IMR-90 (cell line): Measurements from ENCODE around the gene SDS. TPM values are rescaled to one million over a fixed set of nuclear protein-coding genes. Genes with fewer than 3 reads are reported as not detected.

Experiments
- ATAC-seq: fragments of 200-7000 bp; cut with Tn5 transposase; 2 replicates; pipeline ENCODE4 v1.9.1; 2020; ENCODE audit warnings: low read depth, mild to moderate bottlenecking, moderate library complexity
- BruUV-seq: library from RNA; stranded (reverse); fragments of 400-500 nt; replicated peaks from 2 replicates; lab custom pipeline; 2021; lab: Mats Ljungman, UMichigan
- CTCF ChIA-PET: fragments of 300-600 bp; formaldehyde crosslinking; extraction: SDS; loops from one replicate; lab custom pipeline; 2021; ENCODE audit warnings: antibody characterized with exemption; lab: Yijun Ruan, JAX
- POLR2A ChIA-PET: fragments of 300-600 bp; sonication (Branson Sonifier 250); formaldehyde crosslinking; loops from one replicate; lab custom pipeline; 2022; ENCODE audit warnings: antibody characterized with exemption; ENCODE audit not compliant: unreplicated experiment; lab: Charles Lee
- DNase-seq: peaks from one replicate; pipeline ENCODE4 v3.0.0; 2013
- H2AFZ ChIP-seq: replicated peaks from 2 replicates; pipeline ENCODE3; 2013; ENCODE audit warnings: low read length, mild to moderate bottlenecking; ENCODE audit not compliant: poor library complexity
- H2AK5ac ChIP-seq: 2 replicates; pipeline ENCODE4 v1.6.1; 2013; ENCODE audit warnings: low read depth, low read length, inconsistent platforms
- H2AK9ac ChIP-seq: replicated peaks from 2 replicates; pipeline ENCODE3; 2013; ENCODE audit warnings: mild to moderate bottlenecking, low read depth, low read length, moderate library complexity; ENCODE audit not compliant: poor library complexity
- H2BK120ac ChIP-seq: 2 replicates; pipeline ENCODE4 v1.6.1; 2013; ENCODE audit warnings: low read depth, low read length, inconsistent platforms
- H2BK15ac ChIP-seq: 3 replicates; pipeline ENCODE4 v1.6.1; 2013; ENCODE audit warnings: low read depth, low read length, inconsistent platforms
- H2BK20ac ChIP-seq: 2 replicates; pipeline ENCODE4 v1.6.1; 2013; ENCODE audit warnings: low read depth, mild to moderate bottlenecking, inconsistent platforms, low read length, moderate library complexity
- H2BK5ac ChIP-seq: 2 replicates; pipeline ENCODE4 v1.6.1; 2013; ENCODE audit warnings: mild to moderate bottlenecking, low read depth, low read length, inconsistent platforms; ENCODE audit not compliant: poor library complexity, severe bottlenecking
- H3K14ac ChIP-seq: replicated peaks from 2 replicates; pipeline ENCODE4 v1.6.1; 2013; ENCODE audit warnings: low read depth, low read length, inconsistent platforms
- H3K18ac ChIP-seq: 2 replicates; pipeline ENCODE4 v1.6.1; 2013; ENCODE audit warnings: low read depth, low read length, control low read depth
- H3K23ac ChIP-seq: 2 replicates; pipeline ENCODE4 v1.6.1; 2013; ENCODE audit warnings: low read depth, low read length, inconsistent platforms
- H3K27ac ChIP-seq: 2 replicates; pipeline ENCODE4 v1.5.1; 2013; ENCODE audit warnings: mild to moderate bottlenecking, control low read depth, low read length; ENCODE audit not compliant: insufficient read depth
- H3K27me3 ChIP-seq: 2 replicates; pipeline ENCODE4 v1.6.1; 2013; ENCODE audit warnings: low read length; ENCODE audit not compliant: control insufficient read depth, insufficient read depth
- H3K36me3 ChIP-seq: 2 replicates; pipeline ENCODE4 v1.6.1; 2013; ENCODE audit warnings: low read length, mixed read lengths; ENCODE audit not compliant: control insufficient read depth, insufficient read depth
- H3K4ac ChIP-seq: 2 replicates; pipeline ENCODE4 v1.6.1; 2013; ENCODE audit warnings: low read depth, low read length, inconsistent platforms
- H3K4me1 ChIP-seq: 2 replicates; pipeline ENCODE4 v1.6.1; 2013; ENCODE audit warnings: low read length, mixed read lengths; ENCODE audit not compliant: control insufficient read depth, insufficient read depth
- H3K4me2 ChIP-seq: 2 replicates; pipeline ENCODE4 v1.6.1; 2013; ENCODE audit warnings: low read depth, mild to moderate bottlenecking, control low read depth, low read length, moderate library complexity
- H3K4me3 ChIP-seq: 2 replicates; pipeline ENCODE4 v1.5.1; 2013; ENCODE audit warnings: low read depth, mild to moderate bottlenecking, control low read depth, low read length, moderate library complexity; ENCODE audit not compliant: insufficient read depth
- H3K56ac ChIP-seq: 2 replicates; pipeline ENCODE4 v1.6.1; 2013; ENCODE audit warnings: low read length, inconsistent platforms; ENCODE audit not compliant: insufficient read depth; ENCODE audit errors: extremely low read depth
- H3K79me1 ChIP-seq, 2 experiments: 2 replicates each; pipeline ENCODE4 v1.6.1; 2013; ENCODE audit warnings: low read length in 2 of 2, inconsistent platforms in 1 of 2, low read depth in 1 of 2
- H3K9ac ChIP-seq: 2 replicates; pipeline ENCODE4 v1.6.1; 2013; ENCODE audit warnings: low read depth, low read length, control low read depth
- H3K9me1 ChIP-seq: 2 replicates; pipeline ENCODE4 v1.6.1; 2013; ENCODE audit warnings: low read length, inconsistent platforms; ENCODE audit not compliant: insufficient read depth
- H3K9me3 ChIP-seq: 2 replicates; pipeline ENCODE4 v1.6.1; 2013; ENCODE audit warnings: low read length; ENCODE audit not compliant: control insufficient read depth, insufficient read depth
- H4K20me1 ChIP-seq: 2 replicates; pipeline ENCODE4 v1.6.1; 2013; ENCODE audit warnings: low read length, inconsistent platforms; ENCODE audit not compliant: insufficient read depth
- H4K5ac ChIP-seq: 2 replicates; pipeline ENCODE4 v1.6.1; 2013; ENCODE audit warnings: mild to moderate bottlenecking, low read depth, low read length, control low read depth
- H4K8ac ChIP-seq, 2 experiments: 2 replicates each; pipeline ENCODE4 v1.6.1; 2013; ENCODE audit warnings: low read depth in 2 of 2, low read length in 2 of 2, control low read depth in 1 of 2, inconsistent platforms in 1 of 2
- H4K91ac ChIP-seq: 2 replicates; pipeline ENCODE4 v1.6.1; 2013; ENCODE audit warnings: low read depth, low read length, inconsistent platforms; ENCODE audit not compliant: insufficient read depth
- BHLHE40 ChIP-seq: fragments of 150-350 bp; IDR thresholded peaks from 2 replicates; pipeline ENCODE4 v1.6.1; 2016; ENCODE audit warnings: mild to moderate bottlenecking, low read depth, low read length
- CEBPB ChIP-seq: IDR thresholded peaks from 2 replicates; pipeline ENCODE4 v1.6.1; 2012; ENCODE audit warnings: low read depth, low read length, improper control_type of control experiment
- CHD1 ChIP-seq: IDR thresholded peaks from 2 replicates; pipeline ENCODE4 v1.6.1; 2012; ENCODE audit warnings: low read depth, low read length, improper control_type of control experiment
- CTCF ChIP-seq: conservative IDR thresholded peaks from 2 replicates; pipeline ENCODE4 v1.5.1; 2012; ENCODE audit warnings: mild to moderate bottlenecking, low read depth, low read length, improper control_type of control experiment
- ELK1 ChIP-seq: fragments of 150-350 bp; IDR thresholded peaks from 2 replicates; pipeline ENCODE4 v1.6.1; 2016; ENCODE audit warnings: low read depth, mild to moderate bottlenecking, low read length, moderate library complexity, borderline replicate concordance
- FOS ChIP-seq: fragments of 150-350 bp; IDR thresholded peaks from 2 replicates; pipeline ENCODE4 v1.6.1; 2016; ENCODE audit warnings: low read depth, low read length
- MAFK ChIP-seq: IDR thresholded peaks from 2 replicates; pipeline ENCODE4 v1.6.1; 2012; ENCODE audit warnings: low read depth, low read length, improper control_type of control experiment
- MAZ ChIP-seq: IDR thresholded peaks from 2 replicates; pipeline ENCODE4 v1.6.1; 2012; ENCODE audit warnings: low read depth, mild to moderate bottlenecking, low read length, improper control_type of control experiment, moderate library complexity, borderline replicate concordance
- MXI1 ChIP-seq: IDR thresholded peaks from 2 replicates; pipeline ENCODE4 v1.6.1; 2012; ENCODE audit warnings: low read depth, mild to moderate bottlenecking, low read length, moderate library complexity, borderline replicate concordance
- NFE2L2 ChIP-seq: fragments of 150-350 bp; IDR thresholded peaks from 2 replicates; pipeline ENCODE4 v1.6.1; 2016; ENCODE audit warnings: low read depth, mild to moderate bottlenecking, low read length
- POLR2A ChIP-seq: IDR thresholded peaks from 2 replicates; pipeline ENCODE4 v1.6.1; 2012; ENCODE audit warnings: mild to moderate bottlenecking, low read depth, low read length
- RAD21 ChIP-seq: IDR thresholded peaks from 2 replicates; pipeline ENCODE4 v1.6.1; 2012; ENCODE audit warnings: low read length, improper control_type of control experiment
- RCOR1 ChIP-seq: IDR thresholded peaks from 2 replicates; pipeline ENCODE4 v1.6.1; 2012; ENCODE audit warnings: mild to moderate bottlenecking, low read length, improper control_type of control experiment; ENCODE audit not compliant: insufficient replicate concordance
- RFX5 ChIP-seq: IDR thresholded peaks from 2 replicates; pipeline ENCODE4 v1.8.0; 2012; ENCODE audit warnings: low read depth, mild to moderate bottlenecking, low read length, moderate library complexity
- SMC3 ChIP-seq: fragments of 150-350 bp; IDR thresholded peaks from 2 replicates; pipeline ENCODE4 v1.6.1; 2016; ENCODE audit warnings: low read depth, mild to moderate bottlenecking, antibody characterized with exemption, low read length, moderate library complexity
- USF2 ChIP-seq: fragments of 150-350 bp; IDR thresholded peaks from 2 replicates; pipeline ENCODE4 v1.6.1; 2017; ENCODE audit warnings: mild to moderate bottlenecking, antibody characterized with exemption, low read length, low read depth
- WGBS, 2 experiments: methylation state at CpG; one replicate each; pipeline versions ENCODE4 v1.1.5 to v1.1.7; 2013; ENCODE audit warnings: missing lambda C conversion rate in 2 of 2; ENCODE audit not compliant: insufficient read length in 1 of 2; ENCODE audit errors: extremely low coverage in 2 of 2; 5-methylcytosine and 5-hydroxymethylcytosine counted together
- dilution Hi-C: fragments of 300-500 bp; cut with HindIII; formaldehyde crosslinking; loops from one replicate; pipeline ENCODE4 v1.14.3; 2018; ENCODE audit warnings: low sequenced_read_pairs; ENCODE audit not compliant: unreplicated experiment
- in situ Hi-C: fragments of 300-500 bp; cut with MboI; formaldehyde crosslinking; loops from 3 replicates; pipeline ENCODE4 v1.14.3; 2019; ENCODE audit warnings: low sequenced_read_pairs, inconsistent platforms, mixed read lengths
- intact Hi-C: fragments of 100-400 bp; cut with micrococcal nuclease; formaldehyde crosslinking; loops from 2 replicates; pipeline ENCODE4 v1.10.0; 2022
- polyA plus RNA-seq, 3 experiments: library from polyadenylated mRNA; depleted of rRNA; stranded (reverse); fragments of >200 nt; gene quantifications; 2 replicates each; pipeline ENCODE4 v1.2.3, GENCODE V29; 2012; ENCODE audit warnings: low replicate concordance in 1 of 3
- total RNA-seq: library from RNA; depleted of rRNA; stranded (reverse); fragments of >200 nt; gene quantifications from 2 replicates; pipeline ENCODE4 v1.2.3, GENCODE V29; 2012

Gene SDS
- total and polyA plus RNA-seq, 2 of the 4 experiments (the other 2 are of a cell fraction), result not detected

GRCh38 chr12:113436993-113437728 lies 33.5 kb upstream of the SDS start:
- TF ChIP-seq SMC3 (no peak), MAFK (no peak), ELK1 (no peak), CTCF (no peak), CEBPB (no peak), RAD21 (no peak), POLR2A (no peak), FOS (no peak), CHD1 (no peak), MAZ (no peak), MXI1 (no peak), NFE2L2 (no peak), RCOR1 (no peak), USF2 (no peak), RFX5 (no peak), BHLHE40 (no peak)
- H4K91ac ChIP-seq, result no peak overlapping the region
- H3K27ac ChIP-seq, result no peak overlapping the region
- H3K79me1 ChIP-seq, result no peaks in the 10 kb centered on the region
- no peak overlapping the region for H2AFZ ChIP-seq
- no peak overlapping the region for H2BK5ac ChIP-seq
- BruUV-seq, result no TSS peak
- no peak overlapping the region for H3K9ac ChIP-seq
- no peaks in the 10 kb centered on the region for H3K36me3 ChIP-seq
- ChIA-PET CTCF (no interaction called here), POLR2A (no interaction called here)
- ATAC-seq, result no peak
- H3K9me1 ChIP-seq, result no peaks in the 10 kb centered on the region
- no peak overlapping the region for H3K4ac ChIP-seq
- DNase-seq, result no peak
- H4K8ac ChIP-seq, result no peak overlapping the region
- in situ Hi-C loops (no loop called here), intact Hi-C loops (no loop called here), dilution Hi-C loops (no loop called here)
- H3K4me3 ChIP-seq, result no peak overlapping the region
- H3K4me2 ChIP-seq, result no peak overlapping the region
- no peak overlapping the region for H3K23ac ChIP-seq
- peaks cover 11% of the 10 kb centered on the region for H3K27me3 ChIP-seq
- H2AK9ac ChIP-seq, result no peak overlapping the region
- no peak overlapping the region for H3K14ac ChIP-seq
- H4K5ac ChIP-seq, result no peak overlapping the region
- H2BK20ac ChIP-seq, result no peak overlapping the region
- no peaks in the 10 kb centered on the region for H4K20me1 ChIP-seq
- H3K18ac ChIP-seq, result no peak overlapping the region
- no peak overlapping the region for H2AK5ac ChIP-seq
- no peaks in the 10 kb centered on the region for H3K9me3 ChIP-seq
- 64 to 100% methylated on average over 1 to 3 of the region's 6 CpGs for WGBS, 2 experiments
- H3K56ac ChIP-seq, result no peak overlapping the region
- H3K4me1 ChIP-seq, result no peaks in the 10 kb centered on the region
- no peak overlapping the region for H2BK120ac ChIP-seq
- no peak overlapping the region for H2BK15ac ChIP-seq
